ENCODE data around the gene G6PC3.

GRCh38 chr17:44094701-44095387 lies 24.3 kb downstream of the G6PC3 start:
- no peak for TF ChIP-seq BHLHE40 (IDR thresholded peaks at IDR 0.05; ENCODE audit: low read depth, low read length)
- TF ChIP-seq, protein P1, sequence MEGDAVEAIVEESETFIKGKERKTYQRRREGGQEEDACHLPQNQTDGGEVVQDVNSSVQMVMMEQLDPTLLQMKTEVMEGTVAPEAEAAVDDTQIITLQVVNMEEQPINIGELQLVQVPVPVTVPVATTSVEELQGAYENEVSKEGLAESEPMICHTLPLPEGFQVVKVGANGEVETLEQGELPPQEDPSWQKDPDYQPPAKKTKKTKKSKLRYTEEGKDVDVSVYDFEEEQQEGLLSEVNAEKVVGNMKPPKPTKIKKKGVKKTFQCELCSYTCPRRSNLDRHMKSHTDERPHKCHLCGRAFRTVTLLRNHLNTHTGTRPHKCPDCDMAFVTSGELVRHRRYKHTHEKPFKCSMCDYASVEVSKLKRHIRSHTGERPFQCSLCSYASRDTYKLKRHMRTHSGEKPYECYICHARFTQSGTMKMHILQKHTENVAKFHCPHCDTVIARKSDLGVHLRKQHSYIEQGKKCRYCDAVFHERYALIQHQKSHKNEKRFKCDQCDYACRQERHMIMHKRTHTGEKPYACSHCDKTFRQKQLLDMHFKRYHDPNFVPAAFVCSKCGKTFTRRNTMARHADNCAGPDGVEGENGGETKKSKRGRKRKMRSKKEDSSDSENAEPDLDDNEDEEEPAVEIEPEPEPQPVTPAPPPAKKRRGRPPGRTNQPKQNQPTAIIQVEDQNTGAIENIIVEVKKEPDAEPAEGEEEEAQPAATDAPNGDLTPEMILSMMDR (IDR thresholded peaks at IDR 0.05): no peak

Data from A549 (cell line).